GOT3 (cell line): Measurements from ENCODE around the gene NCAM1.
"Not testable (repeated sequence)": the region's sequence is repeated elsewhere in the genome, so short reads cannot be mapped to it uniquely, and the experiment has no call there.

Source experiments
- DNase-seq: peaks from one replicate; lab custom pipeline; 2025; ENCODE audit warnings: mixed read lengths; lab: John Stamatoyannopoulos, UW

NCAM1 gene

GRCh38 chr11:112961146-112961668 lies at the start of gene NCAM1:
TSS of gene NCAM1 (plus strand) at chr11:112961420.
- peak; percentile 33 for DNase-seq

GRCh38 chr11:112922606-112923005 lies 38.6 kb upstream of the NCAM1 start:
- DNase-seq = no peak

- not testable (repeated sequence) for DNase-seq
These were observed 36.4 kb upstream of the NCAM1 start for GRCh38 chr11:112924836-112925235.

GRCh38 chr11:112925516-112926310 lies 35.5 kb upstream of the NCAM1 start:
- DNase-seq = no peak

- DNase-seq = no peak
These were observed 33.1 kb upstream of the NCAM1 start for GRCh38 chr11:112928136-112928535.

- no peak for DNase-seq
These were observed 31.8 kb upstream of the NCAM1 start for GRCh38 chr11:112929432-112929831.

GRCh38 chr11:112931703-112932102 lies 29.5 kb upstream of the NCAM1 start:
- no peak for DNase-seq

GRCh38 chr11:112932593-112932992 lies 28.6 kb upstream of the NCAM1 start:
- no peak for DNase-seq

GRCh38 chr11:112933970-112934369 lies 27.2 kb upstream of the NCAM1 start:
- no peak for DNase-seq

- no peak for DNase-seq
These were observed 20.1 kb upstream of the NCAM1 start for GRCh38 chr11:112941104-112941503.

GRCh38 chr11:112942966-112943643 lies 18.1 kb upstream of the NCAM1 start:
- DNase-seq = no peak

GRCh38 chr11:112946866-112947265 lies 14.4 kb upstream of the NCAM1 start:
- no peak for DNase-seq

GRCh38 chr11:112949781-112950575 lies 11.2 kb upstream of the NCAM1 start:
- DNase-seq = no peak

GRCh38 chr11:112958670-112959069 lies 2.5 kb upstream of the NCAM1 start:
- no peak for DNase-seq

- DNase-seq = no peak
These were observed 745 bp downstream of the NCAM1 start for GRCh38 chr11:112961751-112962578.

- no peak for DNase-seq
These were observed 1.6 kb downstream of the NCAM1 start for GRCh38 chr11:112962579-112963367.

- DNase-seq = no peak
These were observed 2.2 kb downstream of the NCAM1 start for GRCh38 chr11:112963368-112963955.

- no peak for DNase-seq
These were observed 4.4 kb downstream of the NCAM1 start for GRCh38 chr11:112965656-112966055.

GRCh38 chr11:112966561-112966960 lies 5.3 kb downstream of the NCAM1 start:
- no peak for DNase-seq

GRCh38 chr11:112967082-112967481 lies 5.9 kb downstream of the NCAM1 start:
- no peak for DNase-seq
